Inflammatory macrophage treated with lipopolysaccharide for 4 hours (primary cell): ENCODE results near the gene MYH3.

ENCODE experiments used
- DNase-seq: peaks from one replicate; pipeline ENCODE4 v3.0.0-alpha.2; 2020

Gene MYH3

DNA sequence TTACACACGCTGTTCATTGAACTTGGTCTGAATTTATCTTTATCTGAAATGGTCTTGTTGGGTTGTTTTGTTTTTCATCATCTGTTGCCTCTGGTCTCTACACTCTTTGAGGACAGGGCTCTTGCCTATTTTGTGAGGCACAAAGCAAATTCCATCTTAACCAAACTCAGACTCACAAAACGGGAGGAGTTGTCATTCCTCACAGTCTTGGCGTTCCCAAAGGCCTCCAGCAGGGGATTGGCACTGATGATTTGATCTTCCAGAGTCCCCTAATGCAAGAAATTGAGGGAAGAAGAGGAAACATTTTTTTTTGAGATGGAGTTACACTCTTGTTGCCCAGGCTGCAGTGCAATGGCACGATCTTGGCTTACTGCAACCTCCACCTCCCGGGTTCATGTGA is 8.7 kb downstream of the MYH3 start:
- no peak for DNase-seq

DNA sequence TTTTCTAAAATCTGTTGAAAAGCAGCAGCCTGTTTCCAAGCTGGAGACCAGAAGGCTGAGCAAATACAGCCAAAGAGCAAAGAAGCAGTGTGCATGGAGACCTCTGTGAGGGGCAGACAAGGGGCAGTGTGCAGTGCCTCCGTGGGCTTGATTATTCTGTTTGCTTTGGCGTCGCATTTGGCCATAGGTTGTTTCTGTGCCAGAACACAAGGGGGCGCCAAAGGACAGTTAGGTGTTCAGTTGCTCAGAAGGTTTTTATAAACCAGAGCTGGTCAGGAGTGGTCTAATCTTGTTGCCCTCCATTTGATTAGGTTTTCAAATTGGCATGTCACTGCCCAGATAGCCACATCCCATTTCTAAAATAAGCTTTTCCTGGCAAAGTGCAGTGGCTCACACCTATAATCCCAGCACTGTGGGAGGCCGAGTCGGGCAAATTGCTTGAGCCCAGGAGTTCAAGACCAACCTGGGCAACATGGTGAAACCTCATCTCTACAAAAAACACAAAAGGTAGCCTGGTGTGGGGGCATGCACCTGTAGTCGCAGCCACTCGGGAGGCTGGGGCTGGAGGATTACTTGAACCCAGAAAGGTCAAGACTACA is 10.6 kb downstream of the MYH3 start:
- DNase-seq, result peak; percentile 54

DNA sequence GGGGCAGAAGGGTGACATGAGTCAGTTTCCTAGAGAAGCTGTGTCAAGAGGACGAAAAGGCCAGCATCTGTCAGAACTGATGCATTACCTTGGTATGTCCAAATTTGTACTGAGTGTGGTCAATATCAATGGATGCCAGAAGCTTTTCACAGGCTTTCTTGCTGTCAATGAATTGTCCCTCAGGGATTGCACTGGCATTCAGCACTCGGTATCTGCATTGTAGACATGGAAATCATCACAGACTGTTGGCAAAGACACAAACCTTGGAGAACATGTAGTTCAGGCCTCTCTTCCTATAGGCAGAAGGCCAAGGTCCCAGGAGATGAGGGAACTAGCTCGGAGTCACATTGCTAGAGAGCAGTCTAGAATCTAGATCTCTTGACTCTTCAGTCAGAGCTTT is 16.6 kb downstream of the MYH3 start:
- DNase-seq, result no peak

DNA sequence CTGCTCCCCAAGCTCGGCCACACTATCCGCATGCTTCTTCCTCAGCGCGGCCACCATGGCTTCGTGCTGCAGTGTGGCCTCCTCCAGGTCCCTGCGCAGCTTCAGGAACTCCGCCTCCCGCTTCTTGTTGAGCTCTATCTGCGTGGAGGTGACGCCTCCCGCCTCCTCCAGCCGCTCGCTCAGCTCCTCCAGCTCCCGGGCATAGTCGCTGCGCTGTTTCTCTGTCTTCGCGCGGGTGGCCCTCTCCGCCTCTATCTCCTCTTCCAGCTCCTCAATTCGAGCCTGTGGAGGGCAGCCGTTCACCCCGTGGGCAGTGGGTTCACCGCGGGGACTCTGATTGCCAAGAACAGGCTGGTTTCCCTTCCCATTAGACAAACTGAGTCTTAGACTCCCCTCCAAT is 19.0 kb downstream of the MYH3 start:
- no peak for DNase-seq

DNA sequence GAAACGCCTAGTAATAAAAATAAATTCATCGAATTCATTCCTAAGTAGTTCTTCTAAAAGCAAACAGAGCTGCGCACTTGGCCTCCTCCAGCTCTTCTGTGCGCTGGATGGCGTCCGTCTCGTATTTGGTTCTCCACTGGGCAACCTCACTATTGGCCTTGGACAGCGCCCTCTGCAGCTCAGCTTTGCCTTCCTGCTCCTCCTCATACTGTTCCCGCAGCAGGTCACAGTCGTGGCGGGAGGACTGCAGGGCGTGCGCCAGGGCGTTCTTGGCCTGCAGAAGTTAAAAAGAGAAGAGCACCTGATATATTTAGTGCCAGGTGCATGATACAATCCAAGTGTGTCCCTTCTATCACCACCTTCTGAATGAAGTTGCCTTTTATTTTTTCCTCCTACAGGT is 21.8 kb downstream of the MYH3 start:
- no peak for DNase-seq

DNA sequence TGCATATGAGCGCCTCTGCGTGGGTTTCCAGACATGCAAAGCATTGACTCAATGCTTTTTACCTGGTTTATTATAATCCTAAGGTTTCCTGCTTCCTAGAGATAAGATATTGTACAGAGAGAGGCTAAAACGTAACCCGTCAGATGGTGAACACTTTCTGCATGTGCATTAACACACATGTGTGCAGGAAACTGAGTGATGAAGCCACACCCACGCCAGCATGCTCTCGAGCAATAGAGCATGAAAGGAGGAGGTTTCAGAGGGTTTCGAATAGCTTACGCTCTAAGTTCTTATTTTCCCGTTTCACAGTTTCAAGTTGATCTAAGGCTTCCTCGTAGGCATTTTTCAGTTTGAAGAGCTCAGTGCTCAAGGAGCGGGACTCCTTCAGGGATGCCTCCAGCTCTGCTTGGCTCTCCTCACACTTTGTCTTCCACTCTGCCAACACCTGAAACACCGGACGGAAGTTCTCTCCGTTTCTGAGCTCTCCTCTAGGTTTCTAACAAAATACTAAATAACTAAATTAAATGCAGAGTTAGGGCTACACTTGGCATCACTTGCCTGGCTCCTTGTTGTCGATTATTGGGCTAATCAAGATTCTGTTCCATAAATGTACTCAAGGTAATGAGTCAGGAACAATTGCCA is 23.2 kb downstream of the MYH3 start:
- no peak for DNase-seq

DNA sequence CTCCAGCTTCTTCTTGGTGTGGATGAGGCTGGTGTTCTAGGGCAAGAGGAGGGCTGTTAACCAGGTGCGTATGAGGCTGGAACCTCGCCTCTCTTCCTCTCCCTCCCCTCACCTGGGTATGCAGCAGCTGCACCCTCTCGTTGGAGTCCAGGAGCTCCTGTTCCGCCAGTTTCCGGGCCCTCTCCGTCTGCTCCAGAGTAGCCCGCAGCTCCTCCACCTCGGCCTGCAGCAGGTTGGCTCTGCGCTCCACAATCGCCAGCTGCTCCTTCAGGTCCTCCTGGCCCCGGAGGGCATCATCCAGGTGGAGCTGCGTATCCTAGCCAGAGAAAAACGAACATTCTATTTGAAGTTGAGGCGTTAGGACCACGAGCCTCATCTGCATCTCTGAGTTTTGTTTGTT is 25.4 kb downstream of the MYH3 start:
- no peak for DNase-seq

DNA sequence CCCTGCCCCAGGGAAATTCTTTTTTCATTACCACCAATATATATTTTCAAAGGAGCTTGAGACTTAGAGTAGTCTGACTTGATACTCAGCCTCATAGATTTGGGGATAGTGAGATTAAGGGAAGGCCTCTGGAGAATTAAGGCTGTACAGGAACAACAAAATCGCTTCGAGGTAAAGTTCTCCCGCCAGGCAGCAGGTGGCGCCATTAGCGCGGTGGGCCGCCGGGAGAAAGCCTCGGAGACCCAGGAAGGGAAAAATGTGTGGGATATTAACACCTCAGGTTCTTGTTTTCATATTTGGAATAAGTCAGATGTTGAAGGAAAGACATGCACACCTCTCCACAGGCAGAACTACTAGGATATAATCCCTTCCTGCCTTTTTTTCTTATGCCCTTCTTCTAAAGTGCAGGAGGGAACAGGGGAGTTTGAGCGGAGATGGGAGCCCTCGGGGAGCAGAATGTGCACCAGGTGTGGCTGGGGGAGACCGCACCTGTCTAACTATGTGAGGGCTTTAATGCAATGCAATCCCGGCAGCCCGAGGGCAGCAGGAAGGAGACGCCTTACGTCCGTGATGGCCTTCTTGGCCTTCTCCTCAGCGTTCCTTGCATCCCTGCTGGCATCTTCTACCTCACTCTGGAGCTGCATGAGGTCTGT is 25.9 kb downstream of the MYH3 start:
- DNase-seq, result peak; percentile 15

DNA sequence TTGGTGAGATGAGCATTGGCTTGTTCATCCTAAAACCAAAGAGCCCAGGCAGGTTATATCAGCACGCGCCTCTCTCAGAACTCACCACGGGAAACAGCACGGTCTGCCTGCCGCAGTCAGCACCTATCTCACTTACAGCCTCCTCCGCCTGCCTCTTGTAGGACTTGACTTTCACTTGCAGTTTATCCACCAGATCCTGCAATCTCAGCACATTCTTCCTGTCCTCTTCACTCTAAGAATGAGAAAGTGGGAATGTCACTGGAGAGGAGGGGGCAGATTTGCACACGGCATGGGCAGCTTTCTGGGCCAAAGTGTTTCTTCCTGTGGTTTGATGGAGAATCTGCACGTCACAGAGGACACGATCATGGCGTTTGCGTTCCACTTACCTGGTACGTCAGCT is 27.4 kb downstream of the MYH3 start:
- no peak for DNase-seq

DNA sequence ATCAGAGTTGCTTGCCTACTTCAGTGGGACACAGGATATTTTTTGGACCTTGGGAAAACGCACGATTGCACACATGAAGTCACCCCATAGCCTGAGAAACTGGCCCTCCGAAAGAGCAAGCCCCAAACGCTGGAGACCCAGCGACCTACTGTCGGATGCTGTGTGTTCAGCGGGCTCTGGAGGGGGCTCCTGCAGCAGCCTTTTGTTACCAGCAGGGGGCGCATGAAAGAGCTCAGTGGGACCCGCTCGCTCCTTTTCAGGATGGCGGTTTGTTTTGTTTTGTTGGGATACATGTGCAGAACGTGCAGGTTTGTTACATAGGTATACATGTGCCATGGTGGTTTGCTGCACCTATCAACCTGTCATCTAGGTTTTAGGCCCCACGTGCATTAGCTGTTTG is 28.4 kb downstream of the MYH3 start:
- DNase-seq, result no peak

DNA sequence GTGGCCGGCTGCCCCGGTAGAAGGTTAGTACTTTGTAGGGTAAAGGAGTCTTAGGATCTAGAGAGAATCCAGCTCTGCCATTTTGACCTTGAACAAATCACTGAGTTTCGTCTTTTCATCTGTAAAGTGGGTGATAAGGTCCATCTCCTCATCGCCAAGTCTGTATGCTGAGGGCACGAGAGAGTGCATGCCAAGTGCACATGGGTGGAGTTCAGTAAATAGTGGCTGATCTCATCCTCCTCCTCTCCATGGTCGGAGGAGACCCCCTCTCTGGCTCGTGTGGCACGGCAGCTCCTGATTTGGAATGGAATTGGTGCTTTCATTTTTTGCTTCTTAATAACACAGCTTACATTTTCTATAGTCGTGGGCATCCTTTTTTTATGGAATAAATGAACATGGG is 30.7 kb downstream of the MYH3 start:
- DNase-seq, result no peak

DNA sequence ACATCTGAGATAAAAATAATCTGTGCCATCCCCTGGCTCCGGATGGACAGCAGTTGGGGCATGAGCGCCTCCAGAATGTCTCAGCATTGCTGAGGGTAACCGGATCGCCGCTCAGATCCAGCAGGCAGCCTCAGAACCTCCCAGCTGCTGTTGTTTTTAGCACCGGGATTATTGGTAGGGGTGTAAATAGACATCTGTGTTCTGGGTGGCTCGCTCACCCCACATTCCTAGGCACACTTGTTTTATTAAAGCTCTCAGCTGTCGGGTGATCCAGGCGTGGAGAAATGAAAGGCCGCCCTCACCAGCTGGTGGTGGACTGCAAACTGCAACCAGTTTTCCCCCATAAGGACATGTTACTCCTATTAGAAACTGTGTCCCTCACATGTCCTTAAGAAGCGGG is 32.1 kb downstream of the MYH3 start:
- no peak for DNase-seq

DNA sequence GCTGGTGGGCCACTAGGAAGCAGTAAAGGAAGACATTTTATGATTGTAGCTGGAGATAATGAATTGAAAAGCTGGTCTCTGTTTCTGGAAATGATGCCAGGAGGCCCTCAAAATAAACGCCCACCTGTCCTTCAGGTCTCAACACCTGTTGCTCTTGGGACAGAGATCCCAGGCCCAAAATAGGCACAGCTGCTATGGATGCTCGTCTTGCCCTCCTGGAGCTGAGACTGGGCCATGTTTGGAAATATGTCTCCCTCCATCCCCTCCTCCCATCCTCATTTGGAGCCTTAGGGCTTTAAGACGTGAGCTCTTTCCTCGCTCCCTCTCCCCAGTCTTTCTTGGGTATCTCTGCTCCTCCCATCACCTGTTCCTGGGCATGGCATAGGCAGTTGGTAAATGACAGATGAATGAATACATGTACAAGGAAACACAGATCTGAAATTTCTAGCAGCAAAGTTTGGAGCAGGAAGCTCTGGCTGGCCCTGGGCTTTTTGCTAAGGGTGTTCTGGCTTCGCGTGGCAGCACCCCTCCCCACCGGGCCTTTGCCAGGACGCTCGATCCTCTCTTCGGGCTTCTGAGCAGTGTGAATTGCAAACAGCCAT is 33.3 kb downstream of the MYH3 start:
- DNase-seq, result no peak

DNA sequence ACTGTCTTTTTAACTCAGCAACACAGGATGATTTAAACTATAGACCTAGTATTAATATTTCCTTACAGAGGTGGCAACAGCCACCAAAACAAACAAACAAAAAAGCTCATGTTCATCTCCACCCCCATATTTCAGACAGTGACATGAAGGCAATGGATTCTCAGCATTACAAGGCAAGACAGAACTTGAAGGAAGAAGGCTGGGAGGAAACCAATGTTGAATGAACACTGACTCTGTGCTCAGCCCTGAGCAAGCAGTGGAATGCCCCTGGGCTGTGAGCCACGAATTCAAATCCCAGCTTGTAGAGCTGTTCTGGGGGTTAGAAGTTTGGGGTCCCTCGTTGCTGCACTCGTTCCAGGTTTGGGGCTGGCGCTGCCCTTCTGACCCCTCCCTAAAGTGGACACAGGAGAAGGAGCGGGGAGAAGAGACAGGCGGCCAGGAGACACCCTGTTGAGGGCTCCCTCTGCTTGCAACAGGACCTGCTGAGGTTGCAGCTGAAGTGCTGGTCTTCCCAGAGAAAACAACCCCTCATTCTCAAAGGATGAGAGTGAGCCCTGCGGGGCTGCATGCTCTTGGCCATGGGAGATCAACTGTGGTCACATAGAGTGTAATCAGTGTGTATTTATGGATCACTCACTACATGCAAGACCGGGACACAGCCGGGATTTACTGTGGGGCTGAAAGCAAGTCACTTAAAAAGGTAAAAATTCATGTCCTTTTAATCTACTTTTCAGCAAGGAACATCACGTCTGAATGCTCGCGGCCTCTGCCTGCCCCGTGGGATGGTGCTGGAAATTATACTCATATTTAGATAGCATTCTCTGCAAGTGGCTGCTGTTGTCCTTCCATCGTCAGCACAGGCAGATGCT is 34.3 kb downstream of the MYH3 start:
- DNase-seq, result no peak

DNA sequence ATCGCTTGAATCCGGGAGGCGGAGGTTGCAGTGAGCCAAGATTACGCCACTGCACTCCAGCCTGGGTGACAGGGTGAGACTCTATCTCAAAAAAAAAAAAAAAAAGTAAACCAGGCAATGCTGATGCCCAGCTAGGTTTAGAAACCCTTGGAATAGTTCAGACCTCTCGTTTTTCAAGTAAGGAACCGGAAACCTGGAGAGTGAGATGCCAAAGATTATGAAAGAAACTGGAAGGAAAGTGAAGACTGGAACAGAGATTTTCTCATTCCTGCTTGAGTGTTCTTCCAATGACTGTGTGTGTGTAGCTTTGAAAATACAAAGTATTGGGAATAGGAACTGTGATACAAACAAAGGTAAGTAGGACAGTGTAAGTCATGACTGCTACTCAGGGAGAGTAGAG is 35.7 kb downstream of the MYH3 start:
- DNase-seq, result no peak

DNA sequence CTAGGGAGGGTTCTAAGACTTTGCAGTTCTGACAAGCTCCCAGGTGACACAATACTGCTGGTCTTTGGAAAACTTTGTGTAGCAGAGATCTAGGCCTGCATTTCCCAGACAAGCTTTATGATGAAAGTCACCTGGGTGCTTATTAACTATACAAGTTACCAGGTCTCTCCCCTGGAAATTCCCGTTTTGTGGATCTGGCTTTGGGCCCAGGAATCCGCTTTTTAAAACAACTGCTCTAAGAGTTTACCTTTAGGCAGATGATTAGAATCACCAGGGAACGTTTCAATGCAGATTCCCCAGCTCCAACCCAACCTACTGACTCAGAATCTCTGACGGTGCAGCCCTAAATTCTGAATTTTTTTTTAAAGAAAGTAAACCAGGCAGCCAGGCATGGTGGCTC is 36.3 kb downstream of the MYH3 start:
- no peak for DNase-seq

DNA sequence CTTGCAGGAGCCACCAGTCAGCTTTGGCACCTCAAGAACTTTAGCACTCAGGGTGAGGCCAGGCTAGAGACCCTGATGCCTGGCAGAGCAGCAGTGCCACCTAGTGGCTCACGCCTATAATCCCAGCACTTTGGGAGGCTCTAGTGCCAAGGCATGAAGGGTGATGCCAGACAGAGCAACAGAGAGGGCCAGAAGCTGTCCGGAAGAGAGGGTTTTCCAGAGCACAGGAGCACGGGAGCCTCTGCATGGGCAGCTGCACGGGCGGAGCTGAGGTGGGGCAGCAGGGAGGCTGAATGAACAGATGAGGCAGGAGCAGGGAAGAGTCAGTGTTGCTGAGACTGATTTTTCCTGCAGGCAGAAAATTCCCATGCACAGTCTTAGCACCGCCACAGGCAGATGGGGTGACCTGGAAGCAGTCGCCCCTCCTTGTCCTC is 38.9 kb downstream of the MYH3 start:
- DNase-seq, result peak; percentile 56

DNA sequence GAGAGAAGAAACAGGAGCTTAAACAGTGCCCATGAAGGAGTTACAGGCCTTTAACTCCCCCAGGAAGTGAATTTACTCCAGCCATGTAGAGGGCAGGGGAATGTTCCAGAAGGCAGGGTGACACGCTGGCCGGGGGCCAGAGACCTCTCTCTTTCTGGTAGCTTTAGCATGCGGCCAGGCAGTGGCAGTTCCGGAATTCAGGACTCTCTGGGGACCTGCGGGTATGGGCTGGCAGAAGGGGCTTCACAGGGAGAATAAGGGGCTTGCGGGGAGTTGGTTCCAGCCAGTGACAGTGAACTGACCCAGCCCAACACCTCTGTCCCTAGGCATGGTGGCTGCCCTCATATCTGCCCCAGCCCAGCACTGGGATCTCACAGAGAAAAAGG is 40.0 kb downstream of the MYH3 start:
- no peak for DNase-seq

DNA sequence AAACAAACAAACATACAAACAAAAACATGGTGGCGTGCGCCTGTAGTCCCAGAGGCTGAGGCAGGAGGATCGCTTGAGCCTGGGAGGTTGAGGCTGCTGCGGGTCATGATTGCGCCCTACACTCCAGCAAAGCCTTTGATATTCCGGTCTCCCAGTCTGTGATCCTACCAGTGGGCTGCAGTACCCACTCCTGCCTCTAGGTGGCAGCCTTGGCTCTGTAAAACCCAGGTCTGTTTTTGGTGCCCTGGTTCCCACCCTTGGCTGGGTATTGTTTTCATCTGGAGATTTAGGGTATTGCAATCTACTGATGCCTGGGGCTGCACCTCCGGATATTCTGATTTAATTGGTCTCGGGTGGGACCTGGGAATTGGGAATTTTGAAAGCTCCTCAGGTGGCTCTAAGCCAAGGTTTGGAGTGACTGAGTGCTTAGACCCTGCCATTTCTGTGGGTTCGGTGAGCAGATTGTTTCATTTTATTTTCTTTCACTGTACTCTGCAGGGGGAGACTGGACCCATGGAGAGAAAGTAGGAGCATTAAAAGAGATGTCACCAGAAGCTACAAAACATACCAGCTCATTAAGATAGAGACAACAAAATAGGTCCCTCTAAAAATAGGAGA is 40.5 kb downstream of the MYH3 start:
- DNase-seq, result peak; percentile 68

DNA sequence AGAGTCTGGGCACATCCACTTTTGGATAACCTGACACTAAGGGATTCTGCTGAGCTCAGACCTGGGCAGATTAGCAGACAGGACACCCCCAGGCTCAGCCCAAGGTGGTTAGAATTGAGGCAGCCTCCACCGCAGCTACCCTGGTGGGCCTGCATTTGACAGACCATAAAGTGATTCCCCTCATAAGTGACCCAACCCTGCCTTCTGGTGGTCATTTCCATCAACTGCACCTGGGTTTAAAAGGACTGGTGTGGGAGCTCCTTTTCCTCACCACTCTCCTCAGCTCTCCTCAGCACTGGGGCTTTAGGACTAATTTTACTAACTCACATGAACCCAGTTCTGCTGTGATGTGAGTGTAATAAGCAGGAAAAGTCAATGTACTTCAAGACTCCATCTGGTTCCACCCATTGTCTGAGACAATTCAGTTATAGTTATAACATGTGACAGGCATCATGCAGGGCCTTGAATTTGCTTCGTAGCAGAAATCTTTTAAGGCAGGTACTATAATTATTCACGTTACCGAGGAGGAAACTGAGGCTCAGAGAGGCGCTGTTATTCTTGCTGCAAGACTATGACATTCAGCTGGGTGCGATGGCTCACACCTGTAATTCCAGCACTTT is 42.5 kb downstream of the MYH3 start:
- DNase-seq, result peak; percentile 24

DNA sequence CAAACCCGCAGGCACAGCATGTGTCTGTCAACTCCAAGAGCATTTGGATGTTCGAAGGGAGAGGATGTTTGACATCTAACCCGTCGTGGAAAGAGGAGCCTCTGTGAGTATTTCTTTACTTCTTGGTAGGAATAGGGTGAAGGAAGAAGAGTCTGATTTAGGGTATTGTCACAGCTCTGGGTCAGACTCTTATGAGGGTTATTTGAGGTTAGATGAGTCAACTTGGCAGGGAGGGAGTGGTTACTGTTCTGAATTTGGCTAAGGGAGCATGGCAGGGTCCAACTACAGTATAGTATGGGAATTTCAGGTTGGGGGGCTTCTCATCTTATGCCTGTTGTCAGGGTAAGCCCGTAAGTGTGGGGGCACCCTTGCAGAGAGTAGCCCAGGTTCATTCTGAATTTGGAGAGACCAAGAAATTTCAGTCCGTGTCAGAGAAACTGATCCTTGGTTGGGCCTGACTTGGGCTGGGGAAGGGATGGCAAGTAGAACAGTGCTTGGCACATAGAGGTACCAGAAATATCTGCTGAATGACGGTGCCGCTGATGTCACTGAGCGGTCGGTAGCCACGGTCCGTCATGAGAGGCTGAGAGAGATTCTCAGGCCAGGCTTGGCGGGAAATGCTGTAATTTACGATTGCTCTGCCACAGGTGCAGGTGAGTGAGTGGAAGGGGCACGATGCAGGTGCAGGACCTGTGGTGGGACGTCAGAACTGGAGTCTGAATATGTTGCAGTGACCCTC is 43.2 kb downstream of the MYH3 start:
- no peak for DNase-seq
